Keratinocyte (primary cell): Measurements from ENCODE around the gene LANCL2.

Experiments
- CTCF ChIP-seq, 3 experiments: IDR thresholded peaks in 1 of 3; conservative IDR thresholded peaks in 1 of 3; optimal IDR thresholded peaks in 1 of 3; 2 replicates in 2 of 3; 3 replicates in 1 of 3; pipeline versions ENCODE3 to v1.5.1; 2011; ENCODE audit warnings: low read length in 3 of 3, mild to moderate bottlenecking in 3 of 3, moderate library complexity in 2 of 3, control low read depth in 1 of 3, inconsistent platforms in 1 of 3; ENCODE audit not compliant: insufficient read depth in 2 of 3; ENCODE audit errors: extremely low read depth in 1 of 3
- EZH2 ChIP-seq: IDR thresholded peaks from one replicate; pipeline ENCODE4 v1.6.1; 2012; ENCODE audit warnings: inconsistent platforms, mild to moderate bottlenecking, low read length, moderate library complexity

GRCh38 chr7:55469721-55470120 is 104.6 kb downstream of the LANCL2 start:
- TF ChIP-seq CTCF (optimal IDR thresholded peaks at IDR 0.05 in 1 of 3, IDR thresholded peaks at IDR 0.05 in 1 of 3, conservative IDR thresholded peaks at IDR 0.05 in 1 of 3; ENCODE audit: extremely low read depth in 1 of 3, insufficient read depth in 2 of 3, low read length in 3 of 3) = no peak
- no peak for TF ChIP-seq EZH2
